ENCODE data around the gene CABP7. TPM values are rescaled to one million over a fixed set of nuclear protein-coding genes. Genes with fewer than 3 reads are reported as not detected.

The CABP7 gene
- total and polyA plus RNA-seq, 7 donors = 0.03 to 0.07 (median 0.04) TPM; not detected in 4

DNA sequence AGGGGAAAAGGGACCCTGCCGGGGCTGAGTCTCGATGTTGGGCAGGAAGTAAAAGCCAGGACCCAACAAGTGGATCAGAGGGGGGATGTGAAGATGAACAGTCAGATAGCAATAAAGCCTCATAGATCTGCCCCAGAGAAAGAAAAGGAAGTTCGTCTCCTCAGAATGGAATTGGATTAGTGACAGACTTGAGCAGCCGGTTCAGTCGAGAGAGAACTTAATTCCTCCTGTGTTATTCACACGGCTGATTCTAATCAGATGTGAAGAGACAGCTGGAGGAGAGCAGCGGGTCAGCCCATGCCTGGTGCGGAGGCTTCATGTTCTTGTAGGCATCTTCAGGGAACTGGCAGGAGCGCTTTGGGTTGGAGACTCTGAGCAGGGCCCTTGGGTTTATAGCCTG, 29.3 kb upstream of the CABP7 start:
- peak overlapping the region; percentile 4 for H3K27ac ChIP-seq

DNA sequence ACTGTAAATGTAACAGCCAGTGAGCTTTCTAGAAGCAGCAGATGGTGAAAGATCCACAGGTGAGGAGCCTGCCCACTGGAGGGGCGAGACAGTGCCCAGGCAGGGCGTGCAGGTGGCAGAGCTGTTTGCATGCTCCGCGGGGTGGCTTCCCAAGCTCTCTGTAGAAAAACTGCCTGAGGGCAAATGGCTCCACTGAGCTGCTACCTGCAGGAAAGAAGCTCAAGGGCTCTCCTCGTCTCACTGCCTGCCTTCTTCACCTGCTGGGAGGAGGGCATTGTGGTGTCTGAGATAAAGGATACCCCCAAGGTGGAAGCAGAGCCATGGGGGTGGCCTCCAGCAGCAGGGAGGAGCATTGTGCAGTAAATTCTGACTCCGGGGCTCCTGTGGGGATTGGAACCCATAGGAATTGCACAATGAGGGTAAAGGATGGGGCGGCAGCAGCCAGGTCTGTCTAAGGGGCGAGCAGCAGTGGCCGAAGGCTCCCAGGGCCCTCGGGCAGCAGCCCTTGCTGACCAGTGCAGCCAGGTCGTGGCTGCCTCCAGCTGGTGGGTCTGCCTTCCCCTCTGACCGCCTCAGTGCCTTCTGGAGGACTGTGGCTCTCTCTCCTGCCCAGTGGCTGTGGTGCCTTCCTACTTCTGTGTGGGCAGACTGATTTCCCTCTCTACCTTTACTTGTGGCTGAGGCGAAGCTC, 28.0 kb upstream of the CABP7 start:
- Histone ChIP-seq H3K4me1 (peaks cover 14% of the 10 kb centered on the region), H3K27ac (no peak overlapping the region), H3K9me3 (no peaks in the 10 kb centered on the region), H3K4me3 (no peak overlapping the region), H3K36me3 (ENCODE audit: insufficient read depth in 1 of 2, low read depth in 1 of 2) (peaks cover 0 to 29% of the 10 kb centered on the region in 2 donors), H3K27me3 (ENCODE audit: insufficient read depth in 3 of 3, low read length in 2 of 3) (no peaks in the 10 kb centered on the region)
- intact Hi-C loops (cut with DNase I) = loop anchor here (2.0 to 5.0 kb wide), 3 partner anchors 311 to 396 kb away; no protein-coding TSS in a partner anchor
- ATAC-seq = no peak
- 84 to 89% (median 88%) methylated on average over 12 to 13 of the region's 13 CpGs for WGBS, 3 donors
- TF ChIP-seq, protein P1, sequence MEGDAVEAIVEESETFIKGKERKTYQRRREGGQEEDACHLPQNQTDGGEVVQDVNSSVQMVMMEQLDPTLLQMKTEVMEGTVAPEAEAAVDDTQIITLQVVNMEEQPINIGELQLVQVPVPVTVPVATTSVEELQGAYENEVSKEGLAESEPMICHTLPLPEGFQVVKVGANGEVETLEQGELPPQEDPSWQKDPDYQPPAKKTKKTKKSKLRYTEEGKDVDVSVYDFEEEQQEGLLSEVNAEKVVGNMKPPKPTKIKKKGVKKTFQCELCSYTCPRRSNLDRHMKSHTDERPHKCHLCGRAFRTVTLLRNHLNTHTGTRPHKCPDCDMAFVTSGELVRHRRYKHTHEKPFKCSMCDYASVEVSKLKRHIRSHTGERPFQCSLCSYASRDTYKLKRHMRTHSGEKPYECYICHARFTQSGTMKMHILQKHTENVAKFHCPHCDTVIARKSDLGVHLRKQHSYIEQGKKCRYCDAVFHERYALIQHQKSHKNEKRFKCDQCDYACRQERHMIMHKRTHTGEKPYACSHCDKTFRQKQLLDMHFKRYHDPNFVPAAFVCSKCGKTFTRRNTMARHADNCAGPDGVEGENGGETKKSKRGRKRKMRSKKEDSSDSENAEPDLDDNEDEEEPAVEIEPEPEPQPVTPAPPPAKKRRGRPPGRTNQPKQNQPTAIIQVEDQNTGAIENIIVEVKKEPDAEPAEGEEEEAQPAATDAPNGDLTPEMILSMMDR (IDR thresholded peaks at IDR 0.05) = no peak
- DNase-seq = no peak

More for the DNA sequence above, 29.3 kb upstream of the CABP7 start:
- 44 to 63% (median 49%) methylated on average over 9 of the region's 9 CpGs for WGBS, 3 donors
- intact Hi-C loops (cut with DNase I) = loop anchor here (2.0 to 5.0 kb wide), 3 partner anchors 312 to 397 kb away; no protein-coding TSS in a partner anchor
- peaks cover 0 to 38% of the 10 kb centered on the region in 2 donors for H3K36me3 ChIP-seq (ENCODE audit: insufficient read depth in 1 of 2, low read depth in 1 of 2)
- TF ChIP-seq, protein P1 (IDR thresholded peaks at IDR 0.05) = no peak
- peaks cover 12% of the 10 kb centered on the region for H3K4me1 ChIP-seq
- DNase-seq = no peak
- no peaks in the 10 kb centered on the region for H3K27me3 ChIP-seq (ENCODE audit: insufficient read depth in 3 of 3, low read length in 2 of 3)
- H3K4me3 ChIP-seq = no peak overlapping the region
- no peaks in the 10 kb centered on the region for H3K9me3 ChIP-seq
- ATAC-seq = peak in 2 of 4 donors; percentile 12 to 54

DNA sequence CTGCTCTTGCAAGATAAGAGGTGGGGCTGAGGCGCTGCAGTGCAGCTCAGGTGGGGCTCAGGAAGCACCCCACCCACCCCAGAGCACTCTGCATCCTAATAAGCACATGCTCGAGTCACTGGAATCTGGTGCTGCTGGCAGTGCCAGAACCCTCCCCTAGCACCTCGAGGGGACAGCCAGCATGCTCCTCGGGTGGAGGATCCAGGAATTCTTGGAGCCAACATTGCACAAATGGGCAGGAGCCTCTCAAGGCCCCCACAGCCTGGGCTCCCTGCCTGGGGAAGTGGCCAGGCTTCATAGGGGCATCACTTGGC, 27.5 kb upstream of the CABP7 start:
- ATAC-seq (no peak), DNase-seq (no peak)
- TF ChIP-seq, protein P1 (IDR thresholded peaks at IDR 0.05) = no peak
- H3K36me3 ChIP-seq (ENCODE audit: insufficient read depth in 1 of 2, low read depth in 1 of 2) = peaks cover 0 to 24% of the 10 kb centered on the region in 2 donors
- H3K4me3 ChIP-seq = no peak overlapping the region
- intact Hi-C loops (cut with DNase I) = loop anchor here (5.0 kb wide), 2 partner anchors 310 to 395 kb away; no protein-coding TSS in a partner anchor
- 31 to 42% (median 35%) methylated on average over 4 of the region's 4 CpGs for WGBS, 3 donors
- H3K27ac ChIP-seq = no peak overlapping the region
- H3K4me1 ChIP-seq = peaks cover 14% of the 10 kb centered on the region
- no peaks in the 10 kb centered on the region for H3K9me3 ChIP-seq
- H3K27me3 ChIP-seq (ENCODE audit: insufficient read depth in 3 of 3, low read length in 2 of 3) = no peaks in the 10 kb centered on the region

DNA sequence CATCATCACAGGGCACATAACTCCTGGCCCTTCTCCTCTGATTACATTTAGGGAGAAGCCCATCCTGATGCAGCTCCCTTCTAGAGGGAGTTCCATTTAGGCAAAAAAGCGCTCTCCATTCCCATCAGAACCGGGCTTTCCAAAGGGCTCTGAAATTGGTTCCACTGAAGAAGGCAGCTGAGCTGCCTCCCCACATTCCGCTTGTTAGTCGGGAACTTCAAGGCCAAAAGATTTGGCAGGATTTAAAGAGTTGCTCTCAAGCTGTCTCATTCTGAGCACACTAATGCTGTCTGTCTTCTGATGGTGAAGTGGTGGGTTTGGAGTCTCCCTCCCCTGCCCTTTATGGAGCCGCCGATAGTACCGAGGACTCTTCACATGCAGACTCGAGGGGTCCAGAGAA, 26.6 kb upstream of the CABP7 start:
- no peaks in the 10 kb centered on the region for H3K9me3 ChIP-seq
- ATAC-seq (no peak), DNase-seq (no peak)
- no peaks in the 10 kb centered on the region for H3K27me3 ChIP-seq (ENCODE audit: insufficient read depth in 3 of 3, low read length in 2 of 3)
- TF ChIP-seq, protein P1 (IDR thresholded peaks at IDR 0.05) = no peak
- H3K4me1 ChIP-seq = peaks cover 14% of the 10 kb centered on the region
- intact Hi-C loops (cut with DNase I) = loop anchor here (5.0 kb wide), 2 partner anchors 309 to 394 kb away; no protein-coding TSS in a partner anchor
- H3K36me3 ChIP-seq (ENCODE audit: insufficient read depth in 1 of 2, low read depth in 1 of 2) = peaks cover 0 to 16% of the 10 kb centered on the region in 2 donors
- no peak overlapping the region for H3K4me3 ChIP-seq
- no peak overlapping the region for H3K27ac ChIP-seq
- WGBS, 3 donors = 60 to 83% (median 62%) methylated on average over 8 of the region's 8 CpGs

Data from psoas muscle (tissue), 8 donors.